GF-D8 (cell line): ENCODE data around the gene KRTAP10-5.
"Not testable (repeated sequence)": the region's sequence is repeated elsewhere in the genome, so short reads cannot be mapped to it uniquely, and the experiment has no call there.

Experiments used
- DNase-seq: peaks from one replicate; lab custom pipeline; 2025; lab: John Stamatoyannopoulos, UW

KRTAP10-5 gene

DNA sequence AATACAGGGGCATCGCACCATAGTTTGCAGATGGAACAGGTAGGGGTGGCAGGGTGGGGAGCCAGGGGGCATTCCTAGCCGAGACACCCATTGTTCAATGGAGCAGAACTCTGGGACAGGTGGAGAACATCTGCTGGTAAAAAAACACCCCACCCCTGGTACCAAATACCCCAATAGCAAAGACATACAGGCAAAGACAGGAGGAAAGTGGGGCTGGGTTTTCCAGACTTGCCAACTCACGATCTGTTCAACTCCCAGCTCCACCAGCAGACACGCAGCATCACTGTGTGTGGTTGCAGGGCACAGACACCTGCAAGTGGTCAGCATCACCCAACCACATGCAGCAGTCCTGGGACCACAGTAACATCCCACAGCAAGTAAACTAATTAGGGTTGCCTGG is 31.1 kb upstream of the KRTAP10-5 start:
- no peak for DNase-seq

DNA sequence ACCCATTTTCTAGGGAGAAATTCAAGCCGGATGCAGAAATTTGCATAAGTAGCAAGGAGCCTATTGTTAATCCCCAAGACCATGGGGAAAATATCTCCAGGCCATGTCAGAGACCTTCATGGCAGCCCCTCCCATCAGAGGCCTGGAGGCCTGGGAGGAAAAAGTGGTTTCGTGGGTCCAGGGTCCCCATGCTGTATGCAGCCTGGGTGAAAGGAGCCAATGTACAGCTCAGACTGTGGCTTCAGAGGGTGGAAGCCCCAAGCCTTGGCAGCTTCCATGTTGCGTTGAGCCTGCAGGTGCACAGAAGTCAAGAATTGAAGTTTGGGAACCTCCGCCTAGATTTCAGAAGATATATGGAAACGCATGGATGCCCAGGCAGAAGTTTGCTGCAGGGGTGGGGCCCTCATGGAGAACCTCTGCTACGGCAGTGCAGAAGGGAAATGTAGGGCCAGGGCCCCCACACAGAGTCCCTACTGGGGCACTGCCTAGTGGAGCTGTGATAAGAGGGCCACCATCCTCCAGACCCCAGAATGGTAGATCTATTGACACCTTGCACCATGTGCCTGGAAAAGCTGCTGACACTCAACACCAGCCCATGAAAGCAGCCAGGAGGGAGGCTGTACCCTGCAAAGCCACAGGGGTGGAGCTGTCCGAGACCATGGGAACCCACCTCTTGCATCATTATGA is 29.9 kb upstream of the KRTAP10-5 start:
- DNase-seq = not testable (repeated sequence)

DNA sequence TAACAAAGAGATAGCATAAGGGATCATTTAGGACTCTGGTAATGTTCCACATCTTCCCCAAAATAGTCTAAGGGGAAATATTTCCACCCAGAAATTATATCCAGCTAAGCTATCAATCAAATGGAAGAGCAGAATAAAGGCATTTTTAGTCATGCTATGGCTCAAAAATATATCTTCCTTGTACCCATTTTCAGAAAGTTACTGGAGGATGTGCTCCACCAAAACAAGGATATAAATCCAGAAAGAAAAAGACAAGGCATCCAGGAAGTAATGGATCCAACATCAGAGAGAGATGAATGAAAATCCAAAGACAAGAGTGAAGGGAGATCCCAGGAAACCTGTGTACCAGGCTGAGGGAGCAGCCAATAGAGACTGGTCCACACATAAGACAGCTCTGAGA is 28.8 kb upstream of the KRTAP10-5 start:
- no peak for DNase-seq

DNA sequence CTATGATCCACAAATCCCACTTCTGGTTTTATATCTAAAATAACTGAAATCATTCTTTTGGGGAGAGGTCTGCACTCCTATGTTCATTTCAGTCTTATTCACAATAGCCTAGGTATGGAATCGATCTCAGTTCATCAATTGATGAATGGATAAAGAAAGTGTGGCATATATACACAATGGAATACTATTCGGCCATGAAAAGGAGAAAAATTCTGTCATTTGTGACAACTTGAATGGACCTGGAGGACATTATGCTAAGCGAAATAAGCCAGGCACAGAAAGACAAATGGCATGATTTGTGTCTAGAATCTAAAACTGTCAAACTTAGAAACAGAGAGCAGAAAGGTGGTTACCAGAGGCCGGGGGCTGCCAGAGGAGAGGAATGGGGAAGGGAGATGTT is 26.1 kb upstream of the KRTAP10-5 start:
- DNase-seq = no peak

DNA sequence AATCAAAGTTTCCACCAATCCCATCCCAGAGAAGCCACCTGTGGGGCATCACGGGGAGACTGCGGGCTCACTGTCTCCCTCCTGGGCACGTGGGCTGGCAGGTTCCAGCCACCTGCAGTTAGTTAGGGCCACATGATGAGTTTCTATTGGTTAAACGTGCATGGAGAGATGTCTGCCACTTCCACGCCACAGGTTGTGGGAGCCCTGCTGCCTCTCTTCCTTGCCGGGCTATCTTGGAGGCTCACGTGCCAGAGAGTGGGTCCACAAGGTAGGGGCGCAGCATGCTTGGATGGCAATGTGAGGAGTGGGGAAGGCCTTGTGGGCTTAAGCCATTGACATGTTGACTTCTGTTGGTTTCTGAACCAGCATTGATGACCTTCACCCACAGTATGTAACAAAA is 23.5 kb upstream of the KRTAP10-5 start:
- no peak for DNase-seq

DNA sequence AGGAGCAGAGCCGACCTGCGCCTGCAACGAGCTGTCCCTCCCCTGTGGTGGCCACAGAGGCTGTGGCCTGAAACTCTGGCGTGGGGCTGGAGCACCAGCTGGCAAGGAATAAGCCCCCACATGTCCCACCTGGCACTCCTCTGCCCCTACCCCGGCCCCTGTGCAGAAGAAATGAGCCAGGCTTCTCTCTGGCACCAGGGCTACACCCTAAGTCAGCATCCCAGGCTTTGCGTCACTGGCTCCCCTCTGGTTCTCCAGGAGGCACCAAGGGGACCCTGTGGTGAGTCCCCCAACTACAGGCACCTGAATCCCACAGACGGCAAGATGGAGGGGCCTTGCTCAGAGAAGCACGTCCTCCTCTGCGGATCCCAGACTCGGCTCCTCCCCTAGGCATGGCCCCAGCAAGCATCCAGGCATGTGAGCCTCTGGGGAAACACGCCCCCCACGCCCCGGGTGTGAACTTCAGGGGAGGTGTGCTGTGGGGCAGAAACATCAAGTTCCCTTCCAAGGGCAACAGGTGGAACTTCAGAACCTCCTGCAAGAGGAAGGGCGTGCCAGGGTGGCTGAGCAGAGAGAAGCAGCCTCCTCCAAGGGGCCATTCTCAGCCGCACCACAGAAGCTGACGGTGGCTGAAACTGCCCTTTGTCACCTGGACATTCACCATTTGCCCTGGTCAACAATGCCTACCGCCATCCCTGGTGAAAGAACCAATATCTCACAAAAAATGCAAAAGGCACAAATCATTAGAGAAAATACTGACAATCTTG is 22.9 kb upstream of the KRTAP10-5 start:
- no peak for DNase-seq

DNA sequence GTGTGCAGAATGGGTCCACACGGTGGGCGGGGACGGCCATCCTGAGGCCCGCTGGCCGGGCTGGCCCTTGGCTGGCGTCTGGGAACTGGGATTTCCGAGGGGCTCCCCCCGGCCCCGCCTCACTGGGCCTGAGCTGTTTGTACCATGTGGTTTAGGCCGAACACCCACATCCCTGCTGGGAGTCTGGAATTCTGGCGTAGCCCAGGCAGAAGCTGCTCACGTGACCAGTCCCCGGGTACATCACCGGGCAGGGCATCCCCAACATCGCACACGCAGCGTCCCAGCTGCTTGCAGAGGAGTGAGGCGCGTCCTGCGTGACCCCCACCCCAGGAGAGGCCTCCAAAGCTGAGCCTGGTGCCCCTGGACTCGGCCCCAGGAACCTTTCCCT is 22.1 kb upstream of the KRTAP10-5 start:
- no peak for DNase-seq

DNA sequence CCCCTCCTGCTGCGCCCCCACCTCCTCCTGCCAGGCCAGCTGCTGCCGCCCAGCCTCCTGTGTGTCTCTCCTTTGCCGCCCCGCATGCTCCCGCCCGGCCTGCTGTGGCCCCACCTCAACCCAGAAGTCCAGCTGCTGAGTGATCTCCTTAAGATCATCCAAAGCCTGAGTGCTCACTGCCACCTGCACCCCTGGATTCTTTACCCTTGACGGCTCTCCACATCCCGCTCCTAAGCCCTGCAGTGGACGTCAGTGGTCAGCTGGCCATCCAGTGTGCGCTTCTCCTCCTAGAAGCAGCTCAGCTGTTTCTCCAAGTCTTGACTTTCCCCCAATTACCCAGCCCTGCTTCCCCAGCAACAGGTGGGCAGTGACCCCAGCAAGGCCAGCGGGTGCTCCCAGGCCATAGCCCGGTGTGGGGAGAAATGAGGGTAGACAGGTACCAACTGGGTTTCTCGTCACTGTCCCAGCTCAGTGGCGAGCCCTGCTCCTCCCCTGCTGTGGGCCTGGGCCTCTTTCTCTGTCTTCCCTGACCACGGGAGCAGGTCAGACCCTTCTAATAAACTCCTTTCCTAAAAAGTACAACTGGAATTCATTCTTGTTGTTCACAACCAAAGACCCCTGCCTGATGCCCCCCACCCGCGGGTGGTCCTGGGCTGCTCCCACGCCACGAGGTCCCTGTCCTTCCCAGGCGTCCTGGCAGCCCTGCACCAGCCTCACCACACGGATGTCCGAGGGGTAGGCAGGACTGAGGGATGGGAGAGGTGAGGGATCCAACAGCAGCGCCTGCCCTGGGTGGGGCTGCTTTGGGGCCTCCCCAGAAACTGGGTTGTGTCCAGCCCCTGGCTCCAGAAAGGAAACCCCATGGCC is 21.4 kb upstream of the KRTAP10-5 start:
- no peak for DNase-seq

DNA sequence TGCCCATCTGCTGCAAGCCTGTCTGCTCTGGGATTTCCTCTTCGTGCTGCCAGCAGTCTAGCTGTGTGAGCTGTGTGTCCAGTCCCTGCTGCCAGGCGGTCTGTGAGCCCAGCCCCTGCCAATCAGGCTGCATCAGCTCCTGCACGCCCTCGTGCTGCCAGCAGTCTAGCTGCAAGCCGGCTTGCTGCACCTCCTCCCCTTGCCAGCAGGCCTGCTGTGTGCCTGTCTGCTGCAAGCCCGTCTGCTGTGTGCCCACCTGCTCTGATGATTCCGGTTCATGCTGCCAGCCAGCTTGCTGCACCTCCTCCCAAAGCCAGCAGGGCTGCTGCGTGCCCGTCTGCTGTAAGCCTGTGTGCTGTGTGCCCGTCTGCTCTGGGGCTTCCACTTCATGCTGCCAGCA is 20.7 kb upstream of the KRTAP10-5 start:
- not testable (repeated sequence) for DNase-seq

DNA sequence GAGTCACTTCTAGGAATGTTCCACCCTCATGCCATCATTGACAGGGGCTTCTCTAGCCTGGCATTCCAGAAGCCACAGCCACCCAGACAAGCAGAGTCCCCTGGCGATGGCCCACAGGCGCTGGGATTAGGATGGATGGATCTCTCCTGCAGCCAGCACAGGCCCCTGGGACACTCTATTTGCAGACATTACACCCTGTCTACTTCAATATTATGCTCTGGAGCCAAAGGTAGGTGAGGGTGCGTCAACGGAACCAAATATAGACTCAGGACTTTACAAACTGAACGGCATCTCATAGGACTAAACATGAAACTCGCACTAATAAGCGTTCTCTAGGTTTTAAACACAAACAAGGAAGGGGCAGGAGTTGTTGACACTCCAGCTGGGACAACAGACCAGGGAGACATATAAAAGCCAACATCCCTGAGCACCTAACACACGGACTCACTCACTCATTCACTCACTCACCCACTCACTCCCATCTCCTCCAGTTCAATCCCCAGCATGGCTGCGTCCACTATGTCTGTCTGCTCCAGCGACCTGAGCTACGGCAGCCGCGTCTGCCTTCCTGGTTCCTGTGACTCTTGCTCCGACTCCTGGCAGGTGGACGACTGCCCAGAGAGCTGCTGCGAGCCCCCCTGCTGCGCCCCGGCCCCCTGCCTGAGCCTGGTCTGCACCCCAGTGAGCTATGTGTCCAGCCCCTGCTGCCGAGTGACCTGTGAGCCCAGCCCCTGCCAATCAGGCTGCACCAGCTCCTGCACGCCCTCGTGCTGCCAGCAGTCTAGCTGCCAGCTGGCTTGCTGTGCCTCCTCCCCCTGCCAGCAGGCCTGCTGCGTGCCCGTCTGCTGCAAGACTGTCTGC is 19.9 kb upstream of the KRTAP10-5 start, which contains the start of gene KRTAP10-7:
TSS of gene KRTAP10-7 (plus strand) at position 480 of the 861 bp plus-strand sequence. CDS start at position 505, 25 bp downstream.
- not testable (repeated sequence) for DNase-seq

DNA sequence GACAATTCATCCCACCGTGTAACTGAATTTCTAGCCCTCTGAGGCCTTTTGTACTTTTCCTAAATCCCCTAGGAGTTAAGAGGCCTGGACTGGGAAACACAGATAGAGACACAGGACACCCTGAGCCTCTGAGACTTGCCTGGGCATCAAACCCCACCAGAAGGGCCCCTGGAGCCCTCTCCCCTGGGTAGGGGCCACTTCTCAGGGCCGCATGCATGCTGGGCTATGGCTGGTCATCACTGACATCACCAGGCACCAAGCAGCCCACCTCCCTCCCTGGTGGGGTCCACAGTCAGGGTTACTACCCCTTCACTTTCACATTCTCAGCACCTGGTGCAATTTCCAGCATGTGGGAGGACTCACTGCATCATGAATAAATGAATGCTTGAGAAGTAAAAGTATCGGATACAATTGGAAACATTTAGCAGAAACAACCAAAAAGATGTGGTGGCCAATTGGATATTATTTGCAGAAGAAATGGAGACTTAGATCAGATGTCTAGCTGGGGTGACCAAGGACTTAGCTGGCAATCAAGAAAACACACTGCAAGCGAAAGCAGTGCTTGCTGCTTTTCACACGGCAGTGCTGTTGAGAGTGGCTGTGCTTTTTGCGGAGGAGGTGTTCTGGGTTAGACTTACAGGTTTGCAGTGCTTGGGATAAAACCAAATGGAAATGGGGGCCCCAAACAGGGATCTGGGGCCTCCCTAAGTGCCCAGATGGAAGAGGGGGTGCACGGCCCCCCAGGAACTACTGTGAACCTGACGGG is 19.0 kb upstream of the KRTAP10-5 start:
- no peak for DNase-seq

DNA sequence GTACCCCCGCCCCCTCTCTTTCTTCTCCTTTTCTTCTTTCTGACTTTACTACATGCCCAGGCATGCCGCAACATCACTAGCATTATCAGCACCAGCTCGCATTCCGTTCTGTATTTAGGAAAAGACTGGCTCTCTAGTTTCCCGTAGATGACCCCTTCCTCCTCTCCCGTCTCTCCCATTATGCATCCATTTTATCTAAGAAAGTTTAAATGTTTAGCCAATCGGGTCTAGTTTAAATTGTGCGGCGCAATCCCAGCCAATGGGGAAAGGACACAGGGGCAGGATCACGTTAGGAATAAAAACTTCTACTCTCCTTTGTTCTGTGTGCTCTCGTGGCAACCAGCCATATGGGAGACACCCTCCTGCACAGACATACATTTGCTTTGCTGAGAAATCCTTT is 17.7 kb upstream of the KRTAP10-5 start:
- no peak for DNase-seq

DNA sequence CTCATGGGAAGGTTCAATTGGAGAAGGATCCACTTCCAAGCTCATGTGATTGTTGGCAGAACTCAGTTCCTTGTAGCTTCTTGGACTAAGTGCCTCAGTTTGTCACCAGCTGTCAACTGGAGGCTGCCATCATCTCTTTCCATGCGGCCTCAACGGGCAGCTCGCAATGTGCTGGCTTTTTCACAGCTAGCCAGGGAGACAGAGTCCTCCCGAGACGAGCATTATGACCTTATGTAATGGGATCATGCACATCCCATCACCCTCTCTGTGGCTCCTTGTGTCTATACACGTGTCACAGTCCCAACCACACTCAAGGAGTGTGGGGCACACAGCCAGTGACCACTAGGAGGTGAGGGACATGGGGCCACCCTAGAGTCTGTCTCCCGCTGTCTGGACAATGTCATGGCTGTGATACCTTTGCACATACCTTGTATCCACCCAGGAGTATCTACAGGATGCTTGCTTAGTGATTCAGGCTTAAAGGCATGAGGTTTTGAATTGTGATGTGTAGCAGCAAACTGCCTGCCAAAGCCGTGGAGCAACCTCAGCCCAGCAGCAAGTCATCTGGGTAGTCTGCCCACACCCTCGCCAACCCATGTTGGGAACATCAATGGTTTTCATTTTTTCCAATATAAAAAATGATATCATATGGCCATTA is 15.8 kb upstream of the KRTAP10-5 start:
- no peak for DNase-seq

DNA sequence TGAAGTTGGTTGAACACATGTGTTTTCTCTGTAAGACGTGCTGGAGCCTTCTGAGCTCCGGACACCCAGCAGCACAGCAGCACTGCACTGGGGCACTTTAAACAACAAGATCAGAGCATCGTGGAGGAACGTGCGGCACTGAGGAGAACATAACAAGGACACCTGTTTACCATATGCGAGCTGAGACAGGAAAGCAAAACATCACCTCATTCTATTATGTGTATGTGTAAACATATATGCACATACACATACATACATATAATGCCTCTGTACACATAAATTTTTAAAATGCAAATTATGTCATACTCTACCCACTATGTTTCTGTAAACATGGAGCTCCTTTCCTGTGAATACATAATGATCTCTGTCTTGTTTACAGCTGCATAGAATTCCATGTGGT is 15.1 kb upstream of the KRTAP10-5 start:
- DNase-seq = no peak

DNA sequence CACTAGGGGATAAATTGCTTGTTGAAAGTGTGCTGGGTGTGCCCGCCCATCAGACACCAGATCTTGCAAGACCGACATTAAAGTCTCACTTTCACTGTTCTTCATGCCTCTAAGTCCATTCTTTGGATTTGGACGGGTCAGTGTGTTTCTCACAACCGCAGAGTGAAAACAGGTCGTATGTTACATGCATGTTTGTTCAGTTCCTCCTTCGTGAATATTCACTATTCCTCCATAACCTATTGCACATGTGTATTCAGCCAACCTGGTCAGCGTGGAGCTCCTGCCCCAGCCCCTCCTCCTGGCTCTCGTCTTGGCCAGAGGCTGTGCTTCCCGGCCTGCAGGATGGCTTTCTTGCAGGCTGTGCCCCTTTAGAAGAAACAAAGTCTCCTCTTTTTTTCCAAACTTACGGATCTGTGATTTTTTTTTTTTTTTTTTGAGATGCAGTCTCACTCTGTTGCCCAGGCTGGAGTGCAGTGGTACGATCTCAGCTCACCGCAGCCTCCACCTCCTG is 14.1 kb upstream of the KRTAP10-5 start:
- DNase-seq = no peak

DNA sequence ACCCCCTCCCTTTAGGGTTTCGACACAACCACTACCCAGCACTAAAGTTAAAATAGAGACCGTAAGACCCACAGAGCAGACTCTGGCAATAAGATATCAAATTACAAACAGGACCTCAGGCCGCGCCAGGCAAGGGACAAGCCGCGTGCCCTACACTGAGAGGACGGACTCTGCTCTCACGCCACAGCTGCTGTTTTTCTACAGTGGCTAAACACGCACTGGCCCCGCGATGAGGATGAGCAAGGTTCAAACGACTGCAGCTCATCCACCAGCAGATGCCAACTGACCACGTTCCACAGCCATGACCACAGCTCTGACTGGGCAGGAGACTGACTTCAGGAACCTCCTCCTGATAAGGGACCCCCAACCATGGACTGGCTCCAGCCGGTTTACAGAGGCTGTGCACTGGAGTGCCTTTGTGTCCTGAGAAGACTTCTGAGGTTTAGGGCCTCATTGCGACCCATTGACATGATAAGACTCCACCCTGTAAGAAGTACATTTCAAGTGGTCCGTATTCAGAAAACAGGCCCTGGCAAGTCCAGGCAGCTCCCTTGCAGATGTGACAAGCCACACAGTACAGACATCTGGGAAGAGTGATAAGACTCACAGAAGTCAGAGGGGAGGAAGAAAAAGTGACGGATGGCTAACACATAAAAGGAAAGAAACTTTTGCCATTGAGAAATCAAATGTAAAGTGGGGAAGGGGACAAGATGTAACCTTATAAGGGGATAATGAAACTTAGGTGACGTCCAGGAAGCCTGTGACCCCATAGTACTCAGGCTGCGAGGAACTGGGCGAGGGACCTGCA is 13.4 kb upstream of the KRTAP10-5 start:
- DNase-seq = no peak

DNA sequence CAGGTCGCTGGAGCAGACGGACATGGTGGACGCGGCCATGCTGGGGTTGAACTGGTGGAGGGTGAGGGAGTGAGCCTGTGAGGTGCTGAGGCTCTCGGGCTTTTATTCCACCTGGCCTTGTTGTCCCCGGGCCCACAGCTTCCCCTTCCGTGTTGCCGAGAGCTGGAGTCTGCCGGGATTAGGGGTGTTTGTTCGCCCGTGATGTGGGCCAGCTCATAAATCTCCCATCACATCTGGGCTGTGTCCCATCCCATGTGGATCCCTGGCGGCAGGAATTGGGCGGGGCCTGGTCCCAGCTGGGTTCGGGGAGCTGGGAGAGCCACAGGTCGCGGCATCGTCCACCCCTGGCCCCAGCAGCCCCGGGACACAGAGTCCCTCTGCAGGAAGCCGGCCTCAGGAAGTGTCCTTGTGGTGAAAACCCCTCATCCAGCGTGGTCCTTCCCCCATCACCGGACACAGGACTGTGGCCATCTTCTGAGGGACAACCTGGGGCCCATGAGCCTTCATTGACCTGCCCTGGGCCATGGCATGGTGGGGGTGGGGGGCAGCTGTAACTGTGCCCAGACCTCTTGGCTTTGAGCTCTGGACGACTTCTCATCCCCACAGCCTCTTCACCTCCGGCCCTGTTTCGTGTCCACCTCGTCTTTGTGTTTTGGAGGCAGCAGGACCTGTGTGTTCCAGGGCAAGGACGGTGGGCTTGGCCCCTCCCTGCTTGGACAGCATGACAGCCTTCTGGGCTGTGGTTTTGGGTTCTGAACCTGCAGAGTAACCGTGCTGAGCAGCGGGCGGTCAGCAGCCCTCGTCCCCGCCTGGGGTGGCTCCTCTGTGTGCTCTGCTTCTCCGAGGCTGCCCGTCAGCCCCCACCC is 12.3 kb upstream of the KRTAP10-5 start, which contains the start of gene KRTAP10-6:
TSS of gene KRTAP10-6 (minus strand) at position 60 of the 866 bp plus-strand sequence. CDS start at position 39, 21 bp downstream.
- DNase-seq = no peak

DNA sequence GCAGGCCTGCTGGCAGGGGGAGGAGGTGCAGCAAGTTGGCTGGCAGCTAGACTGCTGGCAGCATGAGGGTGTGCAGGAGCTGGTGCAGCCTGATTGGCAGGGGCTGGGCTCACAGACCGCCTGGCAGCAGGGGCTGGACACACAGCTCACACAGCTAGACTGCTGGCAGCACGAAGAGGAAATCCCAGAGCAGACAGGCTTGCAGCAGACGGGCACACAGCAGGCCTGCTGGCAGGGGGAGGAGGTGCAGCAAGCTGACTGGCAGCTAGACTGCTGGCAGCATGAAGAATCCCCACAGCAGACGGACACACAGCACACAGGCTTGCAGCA is 11.4 kb upstream of the KRTAP10-5 start:
- DNase-seq = not testable (repeated sequence)
